ENCODE results near the gene ADSS1.

ADSS1 gene

DNA sequence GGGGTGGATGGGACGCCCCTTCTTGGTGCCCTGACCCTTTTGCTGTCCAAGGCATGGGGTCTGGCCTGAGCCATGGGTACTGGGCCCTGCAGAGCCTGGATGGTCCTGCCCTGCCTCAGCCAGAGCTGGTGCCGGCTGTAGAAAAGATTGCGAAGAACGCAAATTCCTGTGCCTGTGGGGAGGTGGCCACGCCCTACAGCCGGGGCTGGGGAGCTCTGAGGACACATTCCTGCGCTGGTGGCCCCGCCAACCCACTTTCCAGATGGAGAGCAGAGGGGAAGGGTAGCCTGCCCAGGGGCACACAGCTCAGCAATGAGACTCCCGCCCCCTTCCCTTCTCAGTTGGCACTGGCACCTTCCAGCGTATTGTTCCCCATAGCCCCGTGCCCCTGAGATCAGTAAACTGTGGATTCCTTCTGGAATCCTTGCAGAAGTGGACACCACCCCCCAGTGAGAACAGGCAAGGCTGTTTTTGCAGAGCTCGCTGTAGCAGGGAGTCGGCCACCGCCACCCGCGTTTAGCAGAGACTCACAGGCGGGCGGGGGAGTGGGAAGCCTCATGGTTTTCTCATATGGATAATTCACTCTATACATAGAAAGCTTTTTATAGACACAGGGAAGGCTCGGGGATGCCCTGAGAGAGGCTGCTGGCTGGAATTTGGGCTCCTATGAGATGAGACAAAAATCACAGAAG is 26.0 kb upstream of the ADSS1 start:
- no peak for DNase-seq (ENCODE audit: extremely low read depth in 1 of 2, low read depth in 1 of 2)

- DNase-seq (ENCODE audit: extremely low read depth in 1 of 2, low read depth in 1 of 2), result no peak
These were observed 25.2 kb upstream of the ADSS1 start for GRCh38 chr14:104698688-104699425.

- DNase-seq (ENCODE audit: extremely low read depth in 1 of 2, low read depth in 1 of 2), result no peak
These were observed 24.6 kb upstream of the ADSS1 start for GRCh38 chr14:104699426-104699748.

- DNase-seq (ENCODE audit: extremely low read depth in 1 of 2, low read depth in 1 of 2), result no peak
These were observed 23.8 kb upstream of the ADSS1 start for GRCh38 chr14:104700225-104700651.

- DNase-seq (ENCODE audit: extremely low read depth in 1 of 2, low read depth in 1 of 2), result no peak
These were observed 23.2 kb upstream of the ADSS1 start for GRCh38 chr14:104700747-104701217.

- DNase-seq (ENCODE audit: extremely low read depth in 1 of 2, low read depth in 1 of 2), result no peak
These were observed 22.5 kb upstream of the ADSS1 start for GRCh38 chr14:104701383-104702076.

DNA sequence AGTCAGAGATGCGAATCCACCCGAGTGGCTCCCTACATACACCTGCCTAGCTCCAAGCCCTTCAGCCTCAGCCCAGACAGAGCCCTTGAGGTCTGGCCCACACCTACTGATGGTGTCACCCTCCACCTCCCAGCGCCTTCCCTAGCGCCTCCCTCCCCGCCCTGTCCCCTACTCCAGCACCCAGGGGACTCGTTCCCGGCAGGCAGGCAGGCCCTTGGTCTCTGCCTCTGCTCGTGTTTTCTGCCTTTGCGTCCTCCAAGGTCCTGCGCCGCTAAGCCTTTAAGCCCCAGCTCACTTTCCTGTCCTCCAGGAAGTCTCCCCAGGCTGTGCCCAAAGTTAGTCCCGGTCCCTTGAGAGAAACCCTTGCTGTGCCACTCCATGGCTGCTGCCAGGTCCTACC is 21.9 kb upstream of the ADSS1 start:
- DNase-seq (ENCODE audit: extremely low read depth in 1 of 2, low read depth in 1 of 2), result no peak

- no peak for DNase-seq (ENCODE audit: extremely low read depth in 1 of 2, low read depth in 1 of 2)
These were observed 21.4 kb upstream of the ADSS1 start for GRCh38 chr14:104702673-104703072.

GRCh38 chr14:104703269-104703668 is 20.8 kb upstream of the ADSS1 start:
- no peak for DNase-seq (ENCODE audit: extremely low read depth in 1 of 2, low read depth in 1 of 2)

- no peak for DNase-seq (ENCODE audit: extremely low read depth in 1 of 2, low read depth in 1 of 2)
These were observed 19.8 kb upstream of the ADSS1 start for GRCh38 chr14:104704252-104704651.

DNA sequence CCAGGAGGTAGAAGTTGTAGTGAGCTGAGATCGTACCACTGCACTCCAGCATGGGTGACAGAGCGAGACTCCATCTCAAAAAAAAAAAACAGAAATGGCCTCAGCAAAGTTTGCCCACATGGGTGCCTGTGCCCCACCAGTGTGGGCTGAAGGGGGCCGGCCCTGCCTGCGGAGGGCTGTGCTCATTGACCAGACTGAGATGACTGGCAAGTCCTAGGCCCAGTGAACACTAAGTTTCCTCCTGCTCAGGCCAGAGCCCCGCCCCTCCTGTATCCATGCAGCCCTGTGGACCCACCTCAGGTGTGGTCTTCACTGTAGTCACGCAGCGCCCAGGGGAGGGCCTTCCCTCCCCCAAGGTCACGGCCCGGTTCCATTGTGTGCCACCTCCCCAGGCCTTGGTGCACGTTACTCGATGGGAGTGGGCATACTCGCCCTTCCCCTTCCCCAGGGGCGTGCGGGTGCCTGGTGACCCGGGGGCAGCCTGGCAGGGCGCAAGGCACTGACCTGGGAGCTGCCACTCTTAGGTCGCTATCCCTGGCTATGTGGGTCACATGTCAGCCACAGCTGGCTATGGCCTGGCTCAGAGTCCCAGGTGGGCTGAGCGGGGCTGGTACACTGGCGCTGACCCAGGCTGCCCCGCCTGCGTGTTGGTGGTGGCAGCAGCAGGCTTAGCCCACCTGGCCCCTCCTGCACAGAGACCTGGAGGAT is 18.5 kb upstream of the ADSS1 start:
- no peak for DNase-seq (ENCODE audit: extremely low read depth in 1 of 2, low read depth in 1 of 2)

DNA sequence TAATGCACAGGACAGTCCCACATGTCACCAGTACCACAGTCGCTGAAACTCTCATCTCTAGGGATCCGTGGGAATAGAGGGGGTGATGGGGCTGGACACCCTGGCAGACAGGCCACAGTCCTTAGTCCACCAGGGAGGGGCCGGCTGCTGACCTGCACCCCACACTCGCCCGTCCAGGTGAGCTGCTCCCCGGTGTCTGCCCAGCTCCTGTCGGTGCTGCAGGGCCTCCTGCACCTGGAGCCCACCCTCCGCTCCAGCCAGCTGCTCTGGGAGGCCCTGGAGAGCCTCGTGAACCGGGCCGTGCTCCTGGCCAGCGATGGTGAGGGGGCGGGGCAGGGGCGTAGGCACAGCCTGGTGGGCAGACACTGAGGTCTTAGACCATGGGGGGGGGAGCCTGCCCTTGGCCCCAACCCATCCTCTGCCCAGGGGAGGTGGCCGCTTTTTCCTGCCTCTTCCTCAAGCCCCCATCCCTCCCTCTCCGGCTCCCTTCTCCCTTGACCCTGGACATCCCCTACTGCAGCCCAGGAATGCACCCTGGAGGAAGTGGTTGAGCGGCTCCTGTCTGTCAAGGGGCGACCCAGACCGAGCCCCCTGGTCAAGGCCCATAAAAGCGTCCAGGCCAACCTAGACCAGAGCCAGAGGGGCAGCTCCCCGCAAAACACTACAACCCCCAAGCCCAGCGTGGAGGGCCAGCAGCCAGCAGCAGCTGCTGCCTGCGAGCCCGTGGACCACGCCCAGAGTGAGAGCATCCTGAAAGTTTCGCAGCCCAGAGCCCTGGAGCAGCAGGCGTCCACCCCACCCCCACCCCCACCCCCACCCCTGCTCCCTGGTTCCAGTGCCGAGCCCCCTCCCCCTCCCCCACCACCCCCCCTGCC is 17.1 kb upstream of the ADSS1 start:
- no peak for DNase-seq (ENCODE audit: extremely low read depth in 1 of 2, low read depth in 1 of 2)

GRCh38 chr14:104707608-104708595 is 16.1 kb upstream of the ADSS1 start:
- no peak for DNase-seq (ENCODE audit: extremely low read depth in 1 of 2, low read depth in 1 of 2)

- peak in 1 of 2 donors; percentile 35 for DNase-seq (ENCODE audit: extremely low read depth in 1 of 2, low read depth in 1 of 2)
These were observed 15.3 kb upstream of the ADSS1 start for GRCh38 chr14:104708606-104709268.

GRCh38 chr14:104709387-104710039 is 14.5 kb upstream of the ADSS1 start:
- DNase-seq (ENCODE audit: extremely low read depth in 1 of 2, low read depth in 1 of 2), result no peak

GRCh38 chr14:104710071-104710735 is 13.8 kb upstream of the ADSS1 start:
- no peak for DNase-seq (ENCODE audit: extremely low read depth in 1 of 2, low read depth in 1 of 2)

GRCh38 chr14:104712881-104713734 is 10.9 kb upstream of the ADSS1 start:
- DNase-seq (ENCODE audit: extremely low read depth in 1 of 2, low read depth in 1 of 2), result no peak

Measured in stimulated activated CD8-positive, alpha-beta memory T cell treated with anti-CD3 and anti-CD28 coated beads, Interleukin-7, amount 100 ng/mL, for 48 hours (primary cell).